Thoracic aorta endothelial cell (primary cell): ENCODE measurements around the gene INTS3. TPM values are rescaled to one million over a fixed set of nuclear protein-coding genes. Genes with fewer than 3 reads are reported as not detected.

Source experiments
- small RNA-seq: library from RNA; depleted of rRNA; stranded (forward); fragments of <200 nt; gene quantifications from one replicate; pipeline ENCODE3, GENCODE V24; 2012
- total RNA-seq: library from RNA; depleted of rRNA; stranded (reverse); fragments of >200 nt; gene quantifications from 2 replicates; pipeline ENCODE4 v1.2.3, GENCODE V29; 2012

INTS3 gene
- 49.9 and 55.4 TPM in 2 replicates for total RNA-seq

GRCh38 chr1:153727463-153728304 lies at the start of gene INTS3:
Gene INTS3, plus strand, starts transcription at chr1:153728050. Its CDS starts 585 bp downstream, at chr1:153728635.

GRCh38 chr1:153678519-153679336 lies 49.1 kb upstream of the INTS3 start, which contains the start of gene NPR1:
Gene NPR1, plus strand, starts transcription at chr1:153678688. Its CDS starts 421 bp downstream, at chr1:153679109.

DNA sequence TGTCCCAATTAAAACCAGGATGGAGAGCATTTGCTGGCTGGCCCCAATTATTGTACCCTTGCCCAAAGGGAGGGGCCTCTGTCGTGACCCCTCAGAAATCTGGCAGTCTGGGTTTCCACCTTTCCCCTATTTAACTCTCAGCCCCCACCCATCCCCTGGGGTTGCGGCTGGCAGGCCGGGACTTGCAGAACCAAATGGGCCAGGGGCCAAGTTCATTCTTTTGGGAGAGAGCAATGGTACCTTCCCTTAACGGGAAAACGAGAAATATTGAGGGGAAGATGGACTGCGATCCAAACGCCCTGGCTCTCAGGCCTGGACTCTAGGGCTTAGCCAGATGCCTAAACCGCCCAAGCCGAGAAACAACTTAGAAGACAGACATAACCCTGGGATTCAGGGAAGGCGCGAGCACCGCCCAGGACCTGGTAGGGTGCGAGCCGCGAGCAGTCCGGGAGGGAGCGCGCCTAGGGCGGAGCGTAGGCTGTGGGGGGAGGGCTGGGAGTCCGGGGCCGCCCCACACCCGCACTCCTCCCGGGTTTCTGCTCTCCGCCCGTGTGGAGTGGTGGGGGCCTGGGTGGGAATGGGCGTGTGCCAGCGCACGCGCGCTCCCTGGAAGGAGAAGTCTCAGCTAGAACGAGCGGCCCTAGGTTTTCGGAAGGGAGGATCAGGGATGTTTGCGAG lies 47.1 kb downstream of the INTS3 start, which contains the start of gene SLC27A3:
Gene SLC27A3, plus strand, starts transcription at position 628 of the 678 bp plus-strand sequence. CDS start 91 bp downstream, outside the sequence.

Small RNA genes within 50 kb of the gene (small RNA-seq; reads per million reads assigned to genes)
- gene MIR8083 (not detected), gene RF00019 (not detected), gene RN7SL372P (not detected)

Other genes starting within 250 kb of the INTS3 start
- 557 and 593 TPM in 2 replicates for gene S100A6, start 192.1 kb upstream of the INTS3 start, total RNA-seq
- gene S100A5, start 187.1 kb upstream of the INTS3 start, total RNA-seq = not detected in 2 replicates
- gene S100A4, start 182.2 kb upstream of the INTS3 start, total RNA-seq = 1.2 and 2.1 TPM in 2 replicates
- gene S100A3, start 178.8 kb upstream of the INTS3 start, total RNA-seq = 0.53 and 0.79 TPM in 2 replicates
- 2.4 and 3.1 TPM in 2 replicates for gene S100A2, start 162.2 kb upstream of the INTS3 start, total RNA-seq
- gene S100A16, start 114.9 kb upstream of the INTS3 start, total RNA-seq = 530 TPM in 2 replicates
- not detected in 2 replicates for gene S100A14, start 111.7 kb upstream of the INTS3 start, total RNA-seq
- 96.9 and 122 TPM in 2 replicates for gene S100A13, start 100.5 kb upstream of the INTS3 start, total RNA-seq
- not detected in 2 replicates for gene S100A1, start 99.6 kb upstream of the INTS3 start, total RNA-seq
- gene CHTOP, start 94.0 kb upstream of the INTS3 start, total RNA-seq = 44.3 and 46.4 TPM in 2 replicates
- 42.9 and 46.0 TPM in 2 replicates for gene SNAPIN, start 69.3 kb upstream of the INTS3 start, total RNA-seq
- 321 and 376 TPM in 2 replicates for gene ILF2, start 57.1 kb upstream of the INTS3 start, total RNA-seq
- 3.7 and 7.8 TPM in 2 replicates for gene NPR1, start 49.4 kb upstream of the INTS3 start, total RNA-seq
- 14.9 and 19.1 TPM in 2 replicates for gene SLC27A3, start 47.4 kb downstream of the INTS3 start, total RNA-seq
- gene GATAD2B, start 194.9 kb downstream of the INTS3 start, total RNA-seq = 14.9 and 18.8 TPM in 2 replicates
- 27.7 and 28.6 TPM in 2 replicates for gene DENND4B, start 218.7 kb downstream of the INTS3 start, total RNA-seq
- 8.0 and 9.8 TPM in 2 replicates for gene CRTC2, start 230.6 kb downstream of the INTS3 start, total RNA-seq
- 71.1 and 78.7 TPM in 2 replicates for gene SLC39A1, start 235.5 kb downstream of the INTS3 start, total RNA-seq
- 6.0 and 8.7 TPM in 2 replicates for gene CREB3L4, start 239.9 kb downstream of the INTS3 start, total RNA-seq
- 105 and 116 TPM in 2 replicates for gene JTB, start 249.6 kb downstream of the INTS3 start, total RNA-seq